Measurements from ENCODE around the gene CPED1.

GRCh38 chr7:120949393-120949911, 39.1 kb upstream of the CPED1 start:
- TF ChIP-seq CTCF (IDR thresholded peaks at IDR 0.05) (no peak), REST (IDR thresholded peaks at IDR 0.05; ENCODE audit: insufficient read depth in 1 of 2, low read depth in 2 of 2, low read length in 1 of 2) (no peak), POLR2AphosphoS5 (IDR thresholded peaks at IDR 0.05; ENCODE audit: low read depth, low read length) (no peak)
